Endothelial cell of umbilical vein (primary cell): Measurements from ENCODE around the gene CDR2. TPM values are rescaled to one million over a fixed set of nuclear protein-coding genes. Genes with fewer than 3 reads are reported as not detected.

Experiments used
- BruUV-seq: library from RNA; stranded (reverse); fragments of 400-500 nt; replicated peaks from 2 replicates; lab custom pipeline; 2021; lab: Mats Ljungman, UMichigan
- CTCF ChIA-PET: fragments of 300-600, 350-600 bp; sonication (Branson Sonifier 250); formaldehyde crosslinking; loops from one replicate; lab custom pipeline; 2021; ENCODE audit warnings: antibody characterized with exemption, inconsistent platforms; lab: Charles Lee
- POLR2A ChIA-PET: fragments of 300-600, 350-600 bp; sonication (Branson Sonifier 250); formaldehyde crosslinking; loops from one replicate; lab custom pipeline; 2021; ENCODE audit warnings: antibody characterized with exemption, inconsistent platforms; lab: Charles Lee
- DNase-seq: peaks from one replicate; pipeline ENCODE4 v3.0.0-alpha.2; 2011; ENCODE audit warnings: low read depth, low spot score
- FAIRE-seq: peaks from 2 replicates; lab custom pipeline; 2011; peaks lifted over from hg19 to GRCh38; lab: Jason Lieb, UNC
- H2AFZ ChIP-seq: 2 replicates; pipeline ENCODE4 v1.6.0; 2012; ENCODE audit warnings: low read depth, low read length, control low read depth, inconsistent platforms
- H3K27ac ChIP-seq: 2 replicates; pipeline ENCODE4 v1.5.1; 2011; ENCODE audit warnings: low read depth, mild to moderate bottlenecking, control low read depth, low read length, moderate library complexity; ENCODE audit not compliant: insufficient read depth
- H3K27me3 ChIP-seq, 2 experiments: 2 replicates each; pipeline versions ENCODE4 v1.6.0 to v1.6.1; 2011; ENCODE audit warnings: low read length in 2 of 2, mixed read lengths in 1 of 2; ENCODE audit not compliant: control insufficient read depth in 2 of 2, insufficient read depth in 2 of 2
- H3K36me3 ChIP-seq, 2 experiments: 2 replicates in 1 of 2; 3 replicates in 1 of 2; pipeline ENCODE4 v1.5.1; 2011; ENCODE audit warnings: low read length in 2 of 2, mild to moderate bottlenecking in 1 of 2, moderate library complexity in 1 of 2; ENCODE audit not compliant: control insufficient read depth in 2 of 2, insufficient read depth in 2 of 2; ENCODE audit errors: extremely low read depth in 1 of 2
- H3K4me1 ChIP-seq: 3 replicates; pipeline ENCODE4 v1.5.1; 2011; ENCODE audit warnings: mild to moderate bottlenecking, low read length; ENCODE audit not compliant: control insufficient read depth, insufficient read depth; ENCODE audit errors: extremely low read depth
- H3K4me2 ChIP-seq: 2 replicates; pipeline ENCODE4 v1.6.1; 2011; ENCODE audit warnings: low read length, control low read depth, mixed read lengths; ENCODE audit not compliant: insufficient read depth
- H3K4me3 ChIP-seq, 3 experiments: fragments of 200-600 bp in 1 of 3; sonication (generic), shearing (Covaris generic) in 1 of 3; replicated peaks in 1 of 3; 2 replicates each; pipeline ENCODE4 v1.5.1; 2011 to 2016; ENCODE audit warnings: control low read depth in 3 of 3, low read length in 3 of 3, mild to moderate bottlenecking in 2 of 3, inconsistent platforms in 1 of 3, low read depth in 1 of 3, moderate library complexity in 1 of 3; ENCODE audit not compliant: insufficient read depth in 1 of 3
- H3K79me2 ChIP-seq: 2 replicates; pipeline ENCODE4 v1.6.0; 2012; ENCODE audit warnings: low read length, inconsistent platforms; ENCODE audit not compliant: control insufficient read depth, insufficient read depth
- H3K9ac ChIP-seq: replicated peaks from 2 replicates; pipeline ENCODE3; 2011; ENCODE audit warnings: low read length, control low read depth; ENCODE audit not compliant: insufficient read depth; ENCODE audit errors: extremely low read depth
- H3K9me1 ChIP-seq: replicated peaks from 3 replicates; pipeline ENCODE4 v1.6.0; 2011; ENCODE audit warnings: mild to moderate bottlenecking, low read length; ENCODE audit not compliant: control insufficient read depth, insufficient read depth; ENCODE audit errors: extremely low read depth
- H3K9me3 ChIP-seq: replicated peaks from 2 replicates; pipeline ENCODE4 v1.5.1; 2012; ENCODE audit warnings: low read length, inconsistent platforms; ENCODE audit not compliant: control insufficient read depth, insufficient read depth
- H4K20me1 ChIP-seq: replicated peaks from 2 replicates; pipeline ENCODE3; 2011; ENCODE audit warnings: mild to moderate bottlenecking, low read length; ENCODE audit not compliant: control insufficient read depth, insufficient read depth; ENCODE audit errors: extremely low read depth
- EZH2 ChIP-seq: IDR thresholded peaks from 2 replicates; pipeline ENCODE4 v1.6.1; 2012; ENCODE audit warnings: borderline replicate concordance, low read depth, mild to moderate bottlenecking, moderate library complexity, low read length, inconsistent platforms; ENCODE audit not compliant: severe bottlenecking
- FOS ChIP-seq: IDR thresholded peaks from 2 replicates; pipeline ENCODE4 v1.6.1; 2011; ENCODE audit warnings: mild to moderate bottlenecking, low read length, moderate library complexity, borderline replicate concordance; ENCODE audit not compliant: insufficient read depth
- GATA2 ChIP-seq: IDR thresholded peaks from 2 replicates; pipeline ENCODE4 v1.7.0; 2011; ENCODE audit warnings: low read depth, mild to moderate bottlenecking, moderate library complexity, mixed read lengths, low read length; ENCODE audit not compliant: insufficient read length, insufficient read depth
- JUN ChIP-seq: IDR thresholded peaks from 2 replicates; pipeline ENCODE4 v1.6.1; 2011; ENCODE audit warnings: borderline replicate concordance, low read depth; ENCODE audit not compliant: insufficient read length, insufficient read depth
- MYC ChIP-seq: IDR thresholded peaks from one replicate; pipeline ENCODE4 v1.6.1; 2011; ENCODE audit warnings: mild to moderate bottlenecking, low read depth, low read length
- POLR2A ChIP-seq: IDR thresholded peaks from 2 replicates; pipeline ENCODE4 v1.6.1; 2012; ENCODE audit warnings: low read depth, mild to moderate bottlenecking, control low read depth, low read length
- POLR2AphosphoS5 ChIP-seq: IDR thresholded peaks from 2 replicates; pipeline ENCODE4 v1.6.1; 2012; ENCODE audit warnings: low read depth, mild to moderate bottlenecking, control low read depth, low read length, moderate library complexity; ENCODE audit not compliant: insufficient read depth
- dilution Hi-C: fragments of 300-500 bp; cut with MboI; formaldehyde crosslinking; loops from one replicate; pipeline ENCODE4 v1.15.0; 2019; ENCODE audit warnings: low sequenced_read_pairs; ENCODE audit not compliant: extremely low pct_ligation_motif_present
- intact Hi-C: fragments of 100-400 bp; cut with micrococcal nuclease; formaldehyde crosslinking; loops from one replicate; pipeline ENCODE4 v1.10.0; 2022
- polyA plus RNA-seq, 4 experiments: library from polyadenylated mRNA; depleted of rRNA in 3 of 4; stranded (reverse) in 3 of 4; unstranded in 1 of 4; fragments of >200 nt; gene quantifications; 2 replicates each; pipeline versions ENCODE4 v1.2.1 to v1.2.3, GENCODE V29; 2011 to 2012; ENCODE audit warnings: missing spikeins in 1 of 4
- total RNA-seq: library from RNA; stranded (reverse); gene quantifications from 2 replicates; pipeline ENCODE4 v1.2.3, GENCODE V29; 2021
- TF ChIP-seq, protein P1 (sequence below), 2 donors: IDR thresholded peaks; 1 replicate in 1 of 2; 2 replicates in 1 of 2; pipeline ENCODE4 v1.5.1; 2011; ENCODE audit warnings: low read length in 2 of 2, mild to moderate bottlenecking in 2 of 2, moderate library complexity in 2 of 2, control low read depth in 1 of 2, inconsistent platforms in 1 of 2, low read depth in 1 of 2; ENCODE audit not compliant: insufficient read depth in 1 of 2; ENCODE audit errors: extremely low read depth in 1 of 2
- TF ChIP-seq, protein P2 (sequence below): IDR thresholded peaks from 2 replicates; pipeline ENCODE4 v1.6.1; 2011; ENCODE audit not compliant: insufficient read depth, insufficient read length

Gene CDR2
- total and polyA plus RNA-seq, 2 donors (not counting 3 experiments of a cell fraction or from before 2014, with no cell fraction given) = 35.3 to 61.9 TPM

DNA sequence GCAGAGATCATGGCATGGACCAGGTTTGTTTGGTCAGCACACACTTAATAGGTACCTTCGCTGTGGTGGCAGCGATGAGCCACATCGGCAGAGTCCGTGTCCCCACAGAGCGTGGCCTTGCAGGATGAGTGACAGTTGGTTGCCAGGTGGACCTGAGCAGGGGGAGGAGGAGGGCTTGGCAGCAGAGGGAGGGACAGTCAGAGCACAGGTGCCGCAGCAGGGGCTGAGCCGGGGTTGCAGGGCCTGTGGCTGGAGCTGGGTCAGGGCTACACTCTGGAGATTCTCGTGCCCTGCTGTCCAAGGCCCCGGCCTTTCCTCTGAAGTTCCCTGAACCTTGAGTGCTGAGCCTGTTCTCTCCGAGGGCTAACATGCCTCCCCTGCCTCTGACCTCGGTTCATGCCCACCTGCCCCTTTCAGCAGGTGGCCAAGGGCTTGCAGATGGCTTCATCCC, 52.4 kb downstream of the CDR2 start:
- H3K4me3 ChIP-seq = no peak overlapping the region
- no peak for DNase-seq
- no peaks in the 10 kb centered on the region for H3K27me3 ChIP-seq
- ChIA-PET POLR2A (no interaction called here), CTCF (interaction anchor here (1.2 kb wide), 2 partner anchors 17 to 112 kb away, joined by 3 to 9 read pairs; no protein-coding TSS in a partner anchor)
- no peak for FAIRE-seq
- TF ChIP-seq, protein P1, sequence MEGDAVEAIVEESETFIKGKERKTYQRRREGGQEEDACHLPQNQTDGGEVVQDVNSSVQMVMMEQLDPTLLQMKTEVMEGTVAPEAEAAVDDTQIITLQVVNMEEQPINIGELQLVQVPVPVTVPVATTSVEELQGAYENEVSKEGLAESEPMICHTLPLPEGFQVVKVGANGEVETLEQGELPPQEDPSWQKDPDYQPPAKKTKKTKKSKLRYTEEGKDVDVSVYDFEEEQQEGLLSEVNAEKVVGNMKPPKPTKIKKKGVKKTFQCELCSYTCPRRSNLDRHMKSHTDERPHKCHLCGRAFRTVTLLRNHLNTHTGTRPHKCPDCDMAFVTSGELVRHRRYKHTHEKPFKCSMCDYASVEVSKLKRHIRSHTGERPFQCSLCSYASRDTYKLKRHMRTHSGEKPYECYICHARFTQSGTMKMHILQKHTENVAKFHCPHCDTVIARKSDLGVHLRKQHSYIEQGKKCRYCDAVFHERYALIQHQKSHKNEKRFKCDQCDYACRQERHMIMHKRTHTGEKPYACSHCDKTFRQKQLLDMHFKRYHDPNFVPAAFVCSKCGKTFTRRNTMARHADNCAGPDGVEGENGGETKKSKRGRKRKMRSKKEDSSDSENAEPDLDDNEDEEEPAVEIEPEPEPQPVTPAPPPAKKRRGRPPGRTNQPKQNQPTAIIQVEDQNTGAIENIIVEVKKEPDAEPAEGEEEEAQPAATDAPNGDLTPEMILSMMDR (IDR thresholded peaks at IDR 0.05; ENCODE audit: extremely low read depth in 1 of 2, insufficient read depth in 1 of 2, low read depth in 1 of 2, low read length in 2 of 2) = no peak
- TF ChIP-seq MYC (no peak), POLR2A (no peak), GATA2 (no peak), JUN (no peak), FOS (no peak), EZH2 (no peak), POLR2AphosphoS5 (no peak)
- TF ChIP-seq, protein P2, sequence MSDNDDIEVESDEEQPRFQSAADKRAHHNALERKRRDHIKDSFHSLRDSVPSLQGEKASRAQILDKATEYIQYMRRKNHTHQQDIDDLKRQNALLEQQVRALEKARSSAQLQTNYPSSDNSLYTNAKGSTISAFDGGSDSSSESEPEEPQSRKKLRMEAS = no peak
- no peaks in the 10 kb centered on the region for H3K9me3 ChIP-seq
- no peak overlapping the region for H3K4me2 ChIP-seq
- BruUV-seq = no TSS peak
- no peaks in the 10 kb centered on the region for H3K9me1 ChIP-seq
- H3K9ac ChIP-seq = no peak overlapping the region
- no peak overlapping the region for H3K27ac ChIP-seq
- peaks cover 14% of the 10 kb centered on the region for H3K4me1 ChIP-seq
- peaks cover 2 to 46% of the 10 kb centered on the region in 2 experiments for H3K36me3 ChIP-seq
- H3K79me2 ChIP-seq = peaks cover 6% of the 10 kb centered on the region
- no peak overlapping the region for H2AFZ ChIP-seq
- intact Hi-C loops (loop anchor here (5.0 to 10.0 kb wide), 2 partner anchors 353 to 1165 kb away; partner anchors contain the start of gene LDAF1), dilution Hi-C loops (no loop called here)
- no peaks in the 10 kb centered on the region for H4K20me1 ChIP-seq
